NCI-H524 (cell line): ENCODE measurements around the gene HDGFL3.
A peak's percentile ranks its signal among the peaks of the same experiment; 100 is the strongest.
"Not testable (repeated sequence)": the region's sequence is repeated elsewhere in the genome, so short reads cannot be mapped to it uniquely, and the experiment has no call there.

Experiments used
- DNase-seq, 2 experiments: peaks; one replicate each; lab custom pipeline; 2025; lab: John Stamatoyannopoulos, UW

The HDGFL3 gene

DNA sequence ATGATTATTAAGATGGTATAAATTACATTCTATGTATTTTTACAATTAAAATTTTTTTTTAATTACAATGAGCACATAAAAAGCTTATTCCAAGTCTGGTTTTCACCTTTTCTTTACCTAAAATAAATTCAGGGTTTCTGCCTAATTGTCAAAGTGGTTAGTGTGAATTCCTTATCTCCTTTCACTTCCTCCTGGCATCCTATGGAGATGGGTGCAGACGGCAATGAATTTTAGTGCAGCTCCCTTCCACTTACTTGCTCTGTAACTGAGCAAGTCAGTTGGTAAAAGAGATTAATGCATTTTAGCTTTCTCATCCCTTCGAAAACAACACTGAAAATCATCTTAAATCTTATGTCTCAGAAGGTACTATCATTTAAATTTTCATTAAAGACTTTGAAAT, 13.1 kb downstream of the HDGFL3 start:
- no peak for DNase-seq

DNA sequence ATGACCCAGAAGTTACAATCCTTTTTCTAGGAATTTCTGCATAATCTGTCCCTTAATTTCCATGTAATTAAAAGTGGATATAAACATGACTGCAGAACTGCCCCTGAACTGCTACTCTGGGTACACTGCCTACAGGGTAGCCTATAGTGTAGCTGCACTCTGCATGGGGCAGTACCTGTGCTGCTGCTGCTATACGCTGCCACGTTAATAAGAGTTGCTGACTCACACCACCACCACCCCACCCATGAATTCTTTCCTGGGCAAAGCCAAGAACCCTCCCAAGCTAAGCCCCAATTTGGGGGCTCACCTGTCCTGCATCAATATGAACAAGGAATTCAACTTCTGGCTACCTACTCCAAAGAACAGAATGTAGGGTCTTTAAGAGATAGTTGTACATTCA, 13.9 kb downstream of the HDGFL3 start:
- no peak for DNase-seq

DNA sequence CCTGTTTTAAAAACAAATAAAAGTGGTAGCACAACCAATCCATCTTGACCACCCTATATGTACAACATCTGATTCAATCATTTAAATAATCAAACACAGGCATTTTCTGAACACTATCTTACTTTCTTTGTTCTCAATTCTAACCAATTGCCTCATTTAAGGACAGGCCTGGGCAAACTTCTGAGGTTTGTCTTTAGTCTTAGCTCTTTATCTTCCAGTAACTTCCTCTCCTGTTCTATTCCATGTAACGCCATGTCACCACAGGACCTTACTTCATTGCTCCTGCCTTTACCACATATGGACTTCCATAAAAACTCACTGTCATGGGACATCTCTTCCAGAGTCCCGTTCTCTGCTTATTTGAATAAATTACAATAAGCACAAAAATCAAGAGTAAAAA, 14.9 kb downstream of the HDGFL3 start:
- no peak for DNase-seq

DNA sequence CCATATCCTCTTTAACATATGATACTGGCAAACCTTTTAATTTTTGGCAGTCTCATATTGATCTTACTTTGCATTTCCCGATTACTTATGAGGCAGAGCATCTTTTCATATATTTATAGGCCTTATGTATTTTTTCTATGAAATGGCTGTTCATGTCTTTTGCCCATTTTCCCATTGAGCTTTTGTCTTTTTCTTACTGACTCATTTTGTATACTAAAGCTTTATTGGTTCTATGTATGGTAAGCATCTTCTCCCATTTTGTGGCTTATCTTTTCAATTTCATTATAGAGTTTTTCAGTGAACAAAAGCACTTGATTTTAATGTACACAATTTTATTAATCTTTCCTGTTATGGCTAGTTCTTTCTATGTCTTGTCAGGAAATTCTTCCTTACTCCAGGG, 17.2 kb downstream of the HDGFL3 start:
- DNase-seq: no peak

DNA sequence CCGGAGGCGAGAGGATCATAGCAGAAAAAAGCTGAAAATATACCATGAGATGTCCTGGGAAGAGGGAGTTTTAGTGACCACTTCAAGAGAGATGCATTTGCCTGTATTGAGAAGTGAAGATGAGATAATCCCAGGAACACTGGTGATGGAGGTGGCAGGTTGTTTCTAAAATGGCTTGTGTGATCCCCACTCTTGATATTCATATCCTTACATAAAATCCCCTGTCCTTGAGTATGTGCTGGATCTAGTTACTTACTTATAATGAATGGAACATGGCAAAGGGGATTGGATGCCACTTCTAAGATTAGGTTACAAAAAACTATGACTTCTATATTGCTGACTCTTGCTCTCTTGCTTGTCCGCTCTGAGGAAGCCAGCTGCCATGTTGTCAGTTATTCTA, 22.1 kb downstream of the HDGFL3 start:
- no peak for DNase-seq

DNA sequence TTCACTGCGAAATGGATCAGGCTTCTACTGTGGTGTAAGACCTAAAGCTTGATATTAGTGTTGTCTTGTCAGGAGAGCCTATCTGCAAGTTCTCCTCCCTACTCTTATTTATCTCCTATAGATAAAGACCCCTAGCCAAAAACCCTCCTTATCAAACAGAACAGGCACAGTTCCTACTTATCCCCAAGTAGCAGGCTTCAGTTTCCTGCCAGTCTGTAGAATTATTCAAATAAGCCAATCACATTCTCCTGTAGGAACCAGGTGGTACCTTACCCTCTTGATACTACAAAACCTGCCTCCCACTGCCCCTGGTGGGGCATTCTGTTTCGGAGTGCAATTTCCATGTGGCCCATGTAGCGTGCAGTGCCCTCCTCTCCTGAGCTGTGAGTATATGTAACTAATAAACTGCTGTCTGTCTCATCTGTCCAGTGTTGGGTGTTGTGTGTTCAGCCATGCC, 28.7 kb downstream of the HDGFL3 start:
- peak in 1 of 2 experiments; percentile 30 for DNase-seq

DNA sequence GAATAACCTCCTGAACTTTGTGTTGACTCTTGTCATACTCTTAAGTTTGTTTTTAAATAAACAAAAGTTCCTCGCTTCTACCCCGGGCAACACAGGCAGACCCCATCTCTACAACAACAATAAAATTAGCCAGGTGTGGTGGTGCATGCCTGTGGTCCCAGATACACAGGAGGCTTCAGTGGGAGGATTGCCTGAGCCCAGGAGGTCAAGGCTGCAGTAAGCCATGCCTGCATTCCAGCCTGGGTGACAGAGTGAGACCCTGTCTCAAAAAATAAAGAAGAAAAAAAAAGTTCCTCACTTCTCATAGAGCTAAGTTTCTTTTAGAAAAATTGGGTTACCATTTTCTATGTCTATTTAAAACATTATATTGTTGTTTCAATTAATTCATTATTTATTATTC, 29.2 kb downstream of the HDGFL3 start:
- no peak for DNase-seq

DNA sequence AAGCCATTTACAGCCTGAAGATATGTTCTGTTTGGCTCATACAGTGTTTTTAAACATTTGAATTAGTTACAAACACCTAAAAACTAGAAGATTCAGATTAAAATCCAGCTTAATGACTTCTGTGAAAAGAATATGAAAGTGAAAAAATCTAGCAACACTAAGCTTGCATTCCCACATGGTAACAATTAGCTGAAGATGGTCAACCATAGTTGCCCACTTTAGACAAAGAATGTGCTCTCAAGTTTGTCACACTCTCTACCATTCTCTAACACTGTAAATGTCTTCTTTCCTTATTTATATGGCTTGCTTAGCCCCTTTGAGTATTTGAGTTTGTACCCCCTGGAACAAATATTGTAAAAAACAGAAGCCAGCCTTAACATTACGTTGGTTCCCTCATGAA, 32.7 kb downstream of the HDGFL3 start:
- DNase-seq: no peak

DNA sequence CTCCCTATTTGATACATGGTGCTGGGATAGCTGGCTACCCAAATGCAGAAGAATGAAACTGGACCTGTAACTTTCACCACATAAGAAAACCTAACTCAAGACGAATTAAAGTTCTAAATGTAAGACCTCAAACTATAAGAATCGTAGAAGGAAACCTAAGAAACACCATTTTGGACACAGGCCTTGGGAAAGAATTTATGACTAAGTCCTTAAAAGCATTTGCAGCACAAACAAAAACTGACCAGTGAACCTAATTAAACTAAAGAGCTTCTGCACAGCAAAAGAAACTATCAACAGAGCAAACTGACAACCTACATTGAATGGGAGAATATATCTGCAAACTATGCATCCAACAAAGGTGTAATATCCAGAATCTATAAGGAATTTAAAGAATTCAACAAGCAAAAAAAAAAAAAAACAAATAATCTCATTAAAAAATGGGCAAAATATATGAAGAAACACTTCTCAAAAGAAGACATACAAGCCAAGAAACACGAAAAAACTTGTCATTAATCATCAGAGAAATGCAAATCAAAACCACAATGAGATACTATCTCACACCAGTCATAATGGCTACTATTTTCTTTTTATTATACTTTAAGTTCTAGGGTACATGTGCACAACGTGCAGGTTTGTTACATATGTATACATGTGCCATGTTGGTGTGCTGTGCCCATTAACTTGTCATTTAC, 37.0 kb downstream of the HDGFL3 start:
- DNase-seq: no peak

DNA sequence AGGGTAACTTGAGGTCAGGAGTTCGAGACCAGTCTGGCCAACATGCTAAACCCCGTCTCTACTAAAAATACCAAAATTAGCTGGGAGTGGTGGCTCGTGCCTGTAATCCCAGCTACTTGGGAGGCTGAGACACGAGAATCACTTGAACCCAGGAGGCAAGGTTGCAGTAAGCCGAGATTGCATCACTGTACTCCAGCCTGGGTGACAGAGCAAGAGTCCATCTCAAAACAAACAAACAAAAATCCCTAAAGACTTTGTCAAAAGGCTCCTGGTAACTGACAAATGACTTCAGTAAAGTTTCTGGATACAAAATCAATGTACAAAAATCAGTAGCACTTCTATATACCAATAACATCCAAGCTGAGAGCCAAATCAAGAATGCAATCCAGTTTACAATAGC, 38.0 kb downstream of the HDGFL3 start:
- DNase-seq: not testable (repeated sequence)

DNA sequence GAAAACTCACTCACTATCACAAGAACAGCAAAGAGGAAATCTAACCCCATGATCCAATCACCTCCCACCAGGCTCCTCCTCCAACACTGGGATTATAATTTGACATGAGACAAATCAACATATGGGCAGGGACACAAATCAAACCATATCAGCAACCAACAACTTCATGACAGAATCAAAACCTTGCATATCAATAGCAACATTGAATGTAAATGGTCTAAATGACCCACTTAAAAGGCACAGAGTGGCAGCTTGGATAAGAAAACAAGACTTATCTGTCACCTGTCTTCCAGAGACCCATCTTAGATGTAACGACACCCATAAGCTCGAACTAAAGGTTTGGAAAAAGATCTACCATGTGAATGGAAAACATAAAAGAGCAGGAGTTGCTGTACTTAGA, 40.8 kb downstream of the HDGFL3 start:
- no peak for DNase-seq

DNA sequence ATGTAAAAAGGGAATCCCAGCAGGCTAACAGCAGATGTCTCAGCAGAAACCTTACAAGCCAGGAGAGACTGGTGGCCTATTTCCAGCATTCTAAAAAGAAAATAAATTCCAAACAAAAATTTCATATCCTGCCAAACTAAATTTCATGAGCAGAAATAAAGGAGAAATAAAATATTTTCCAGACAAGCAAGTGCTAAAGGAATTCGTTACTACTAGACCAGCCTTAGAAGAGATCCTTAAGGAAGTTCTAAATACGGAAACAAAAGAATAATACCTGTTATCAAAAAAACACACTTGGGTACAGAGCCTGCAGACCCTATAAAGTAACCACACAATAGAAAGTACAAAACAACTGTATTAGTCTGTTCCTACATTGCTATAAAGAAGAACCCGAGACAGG, 41.4 kb downstream of the HDGFL3 start:
- DNase-seq: no peak

DNA sequence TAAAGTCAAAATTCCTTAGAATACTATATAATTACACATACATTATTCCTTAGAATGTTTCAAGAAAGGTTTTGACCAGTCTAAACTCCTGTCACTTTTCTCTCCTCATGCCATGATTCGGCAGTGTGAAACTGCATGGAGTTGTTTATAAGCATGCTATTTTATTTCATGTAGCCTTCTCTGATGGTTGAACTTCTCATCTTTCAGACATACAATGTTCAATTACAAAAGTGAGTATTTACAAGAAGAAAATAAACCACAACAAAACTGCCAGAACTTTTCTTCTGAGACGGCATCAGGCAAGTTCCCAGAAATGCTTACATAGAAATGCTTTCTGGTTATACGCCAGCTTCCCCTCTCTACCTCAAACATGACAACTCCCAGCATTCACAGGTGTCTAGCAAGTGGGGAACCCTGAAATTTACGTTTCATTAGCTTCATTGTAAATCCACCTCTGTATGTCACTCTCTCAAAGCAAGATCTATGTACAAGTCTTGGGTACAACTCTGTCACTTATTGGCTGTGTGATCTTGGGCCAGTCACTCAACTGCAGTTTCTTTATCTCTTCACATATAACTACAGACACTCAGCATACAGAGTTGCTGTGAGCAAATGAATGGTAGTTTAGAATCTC, 42.7 kb downstream of the HDGFL3 start:
- no peak for DNase-seq

DNA sequence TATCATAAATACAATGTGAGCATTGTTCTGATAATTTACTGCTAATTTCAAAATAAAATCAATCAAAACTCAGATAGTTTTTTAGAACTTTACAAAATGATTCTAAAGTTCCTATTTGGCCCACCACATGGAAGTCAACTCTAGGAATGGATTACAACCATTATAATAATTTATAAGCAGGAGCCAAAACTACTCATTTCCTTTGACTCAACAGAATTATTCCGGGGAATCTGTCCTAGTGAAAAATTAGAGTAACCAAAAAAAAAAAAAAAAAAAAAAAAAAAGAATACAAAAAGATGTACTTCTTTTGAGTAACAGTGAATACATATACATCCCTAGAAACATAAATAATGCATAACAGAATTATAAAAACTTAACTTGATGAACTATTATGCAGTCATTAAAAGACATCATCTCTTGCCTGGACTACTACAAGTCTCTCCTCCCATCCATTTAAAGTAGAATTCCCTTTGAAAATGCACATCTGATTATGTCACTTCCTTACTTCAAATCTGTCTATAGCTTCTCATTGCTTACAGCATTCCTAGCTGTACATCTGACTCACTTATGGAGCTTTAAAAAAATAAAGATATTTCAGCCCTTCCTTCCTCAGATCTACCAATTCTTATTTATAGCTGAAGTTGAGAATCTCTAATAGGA, 43.4 kb downstream of the HDGFL3 start:
- DNase-seq: no peak

DNA sequence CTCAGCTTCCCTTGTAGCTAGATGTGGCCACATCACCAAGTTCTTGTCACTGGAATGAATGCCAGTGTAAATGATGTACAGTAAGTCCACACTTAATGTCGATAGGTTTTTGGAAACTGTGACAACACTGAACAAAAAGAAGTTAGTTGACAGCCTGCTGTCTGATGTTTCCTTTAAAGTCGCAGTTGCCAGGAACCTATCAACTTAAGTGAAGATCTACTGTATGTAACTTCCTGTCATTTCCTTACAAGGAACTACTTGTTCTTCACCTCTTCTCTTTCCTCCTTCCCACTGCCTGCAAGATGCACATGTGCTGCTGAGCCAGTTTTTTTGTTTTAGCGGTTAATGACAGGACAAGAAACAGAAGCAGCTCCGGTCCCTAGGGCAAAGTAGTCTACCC, 44.6 kb downstream of the HDGFL3 start:
- DNase-seq: no peak

DNA sequence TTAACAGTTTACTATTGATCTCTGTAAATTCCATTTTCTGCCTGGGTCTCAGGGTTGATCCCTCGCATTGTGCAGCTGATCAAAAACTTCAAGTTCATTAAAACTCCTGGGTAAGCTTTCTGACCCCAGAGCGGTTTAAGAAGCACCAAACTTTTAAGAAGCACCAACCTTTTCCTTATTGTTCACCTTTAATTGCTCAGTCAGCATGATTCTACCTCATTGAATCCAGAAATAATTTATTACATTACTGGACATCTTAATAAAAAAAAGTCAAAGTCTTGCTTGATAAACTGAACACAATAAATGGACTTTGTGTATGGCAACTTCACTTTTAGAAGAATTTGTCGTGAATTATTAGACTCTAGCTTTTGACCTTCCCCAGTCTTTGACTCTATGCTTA, 46.9 kb downstream of the HDGFL3 start:
- no peak for DNase-seq

DNA sequence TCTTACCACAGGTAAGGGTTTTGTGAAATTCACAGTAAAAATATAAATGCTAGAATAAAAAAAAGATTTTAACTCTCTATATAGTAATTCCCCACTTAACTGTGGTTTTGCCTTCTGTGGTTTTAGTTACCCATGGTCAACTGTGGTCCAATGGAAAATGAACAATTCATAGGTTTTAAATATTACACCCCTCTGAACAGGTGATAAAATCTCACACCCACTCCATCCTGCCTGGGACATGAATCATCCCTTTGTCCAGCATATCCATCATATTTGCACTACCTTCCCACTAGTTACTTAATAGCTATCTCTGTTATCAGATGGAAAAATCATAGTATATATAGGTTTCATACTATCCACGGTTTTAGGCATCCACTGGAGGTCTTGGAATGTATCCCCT, 49.2 kb downstream of the HDGFL3 start:
- no peak for DNase-seq

DNA sequence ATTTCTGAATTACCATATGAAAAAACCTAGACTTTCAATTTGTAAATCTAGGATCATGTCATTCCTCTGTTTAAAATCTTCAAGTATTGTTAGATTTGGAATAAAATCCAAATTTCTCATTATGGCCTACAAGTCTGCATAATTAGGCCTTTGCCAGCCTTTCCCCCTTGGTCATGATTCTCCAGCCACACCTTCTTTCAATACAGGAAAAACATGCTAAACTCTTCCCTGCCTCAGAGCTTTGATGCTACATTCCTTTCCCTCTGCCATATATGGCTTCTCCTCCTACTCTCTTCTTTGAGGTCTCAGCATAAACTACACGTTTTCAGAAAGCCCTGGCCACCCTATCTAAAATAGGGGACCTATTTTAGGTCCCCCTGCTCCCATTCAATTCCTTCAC, 51.7 kb downstream of the HDGFL3 start:
- DNase-seq: no peak

DNA sequence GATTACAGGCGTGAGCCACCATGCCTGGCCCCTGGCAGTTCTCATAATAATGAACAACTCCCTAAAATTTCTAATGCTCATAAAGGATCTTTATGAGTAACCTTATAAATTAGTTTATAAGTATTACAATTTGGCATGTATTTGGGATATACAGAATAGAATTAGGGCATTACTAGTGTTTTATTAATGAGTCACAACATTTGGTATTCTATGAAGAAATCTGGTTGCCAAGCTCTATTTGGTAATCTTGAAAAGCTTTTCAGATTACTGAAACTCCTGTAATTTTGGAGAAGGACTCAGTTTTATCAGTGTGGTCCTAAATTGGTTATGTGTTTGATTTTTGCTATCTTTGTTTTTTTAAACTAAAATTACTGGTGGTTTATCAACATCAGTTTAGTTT, 54.3 kb downstream of the HDGFL3 start:
- no peak for DNase-seq

DNA sequence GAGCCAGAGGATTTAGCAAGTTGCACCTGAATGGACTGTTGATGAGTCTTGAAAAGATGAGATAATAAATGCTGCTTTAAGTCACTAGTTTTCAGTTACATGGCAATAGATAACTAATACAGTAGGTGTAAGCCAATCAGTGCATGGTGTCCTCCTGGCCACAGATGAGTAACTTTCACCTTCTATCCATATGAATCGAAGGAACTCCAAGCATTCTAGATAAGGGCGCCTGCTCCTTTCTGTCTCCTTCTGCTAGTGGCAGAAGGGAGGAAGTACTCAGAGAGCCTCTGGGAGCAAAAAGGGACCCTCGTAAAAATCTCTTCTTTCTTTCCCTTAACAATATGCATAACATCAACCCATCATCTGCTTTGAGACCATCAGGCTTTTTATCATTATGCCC, 62.9 kb downstream of the HDGFL3 start:
- no peak for DNase-seq

DNA sequence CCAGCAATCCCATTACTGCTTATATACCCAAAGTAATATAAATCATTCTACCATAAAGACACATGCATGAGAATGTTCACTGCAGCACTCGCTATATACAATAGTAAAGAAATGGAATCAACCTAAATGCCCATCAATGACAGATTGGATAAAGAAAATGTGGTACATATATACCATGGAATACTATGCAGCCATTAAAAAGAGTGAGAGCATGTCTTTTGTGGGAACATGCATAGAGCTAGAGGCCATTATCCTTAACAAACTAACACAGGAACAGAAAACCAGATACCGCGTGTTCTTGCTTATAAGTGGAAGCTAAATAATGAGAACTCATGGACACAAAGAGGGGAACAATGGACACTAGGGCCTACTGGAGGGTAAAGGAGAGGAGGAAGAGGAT, 65.5 kb downstream of the HDGFL3 start:
- DNase-seq: not testable (repeated sequence)

DNA sequence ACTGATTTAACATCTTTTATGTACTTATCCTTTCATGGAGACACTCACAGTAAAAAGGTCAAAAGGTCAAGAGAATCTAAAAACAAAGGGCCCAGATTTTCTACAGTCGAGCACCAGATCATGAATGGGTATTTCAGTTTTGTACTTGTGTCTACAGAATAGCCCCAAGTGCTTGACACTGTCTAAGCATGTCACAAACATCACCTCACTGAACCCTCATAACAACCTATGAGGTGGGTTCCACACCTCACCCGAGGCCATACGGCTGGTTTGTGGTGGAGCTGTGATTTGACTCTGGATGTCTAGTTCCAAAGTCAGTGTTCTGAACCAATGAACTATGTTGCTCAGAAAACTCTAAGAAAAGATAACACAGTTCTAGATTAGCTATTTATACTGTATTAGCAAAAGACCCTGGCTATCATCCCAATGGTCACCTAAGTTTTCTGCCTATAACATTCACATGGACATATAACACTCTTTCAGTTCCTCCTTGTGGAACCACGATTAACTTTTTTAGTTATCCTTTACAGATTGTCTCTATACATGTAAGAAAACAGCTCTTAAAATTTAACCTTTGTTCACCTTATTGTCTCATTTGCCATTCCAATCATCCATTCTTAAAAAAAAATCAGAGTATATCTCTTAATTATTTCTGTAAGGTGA, 74.6 kb downstream of the HDGFL3 start:
- no peak for DNase-seq

DNA sequence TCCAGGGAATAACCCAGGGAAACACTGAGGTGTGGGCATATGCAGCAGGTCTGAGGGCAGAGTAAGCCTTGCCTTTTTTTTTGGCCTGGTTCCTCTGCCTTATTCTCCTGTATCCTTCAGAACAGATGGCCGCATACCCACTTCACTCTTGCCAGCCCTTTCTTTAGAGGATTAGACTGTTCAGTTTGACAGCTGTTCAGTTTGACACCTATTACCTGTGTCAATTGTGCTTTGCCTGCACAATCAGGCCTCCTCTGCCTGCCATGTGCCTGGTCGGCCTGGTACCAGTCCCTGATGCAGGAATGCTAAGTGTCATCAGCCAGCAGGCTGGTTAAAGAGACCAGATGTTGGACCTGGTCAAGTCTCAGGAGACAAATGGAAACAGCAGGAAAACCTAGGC, 77.8 kb downstream of the HDGFL3 start:
- DNase-seq: peak; percentile 100
